HG03442 (cell line): ENCODE data around the gene UBE2J1.
A peak's percentile ranks its signal among the peaks of the same experiment; 100 is the strongest.
"Not testable (repeated sequence)": the region's sequence is repeated elsewhere in the genome, so short reads cannot be mapped to it uniquely, and the experiment has no call there.

Source experiments
- ATAC-seq: cut with Tn5 transposase; IDR thresholded peaks from one replicate; pipeline ENCODE4 v1.9.1; 2021; ENCODE audit warnings: mild to moderate bottlenecking, moderate library complexity; ENCODE audit not compliant: unreplicated experiment

Gene UBE2J1

DNA sequence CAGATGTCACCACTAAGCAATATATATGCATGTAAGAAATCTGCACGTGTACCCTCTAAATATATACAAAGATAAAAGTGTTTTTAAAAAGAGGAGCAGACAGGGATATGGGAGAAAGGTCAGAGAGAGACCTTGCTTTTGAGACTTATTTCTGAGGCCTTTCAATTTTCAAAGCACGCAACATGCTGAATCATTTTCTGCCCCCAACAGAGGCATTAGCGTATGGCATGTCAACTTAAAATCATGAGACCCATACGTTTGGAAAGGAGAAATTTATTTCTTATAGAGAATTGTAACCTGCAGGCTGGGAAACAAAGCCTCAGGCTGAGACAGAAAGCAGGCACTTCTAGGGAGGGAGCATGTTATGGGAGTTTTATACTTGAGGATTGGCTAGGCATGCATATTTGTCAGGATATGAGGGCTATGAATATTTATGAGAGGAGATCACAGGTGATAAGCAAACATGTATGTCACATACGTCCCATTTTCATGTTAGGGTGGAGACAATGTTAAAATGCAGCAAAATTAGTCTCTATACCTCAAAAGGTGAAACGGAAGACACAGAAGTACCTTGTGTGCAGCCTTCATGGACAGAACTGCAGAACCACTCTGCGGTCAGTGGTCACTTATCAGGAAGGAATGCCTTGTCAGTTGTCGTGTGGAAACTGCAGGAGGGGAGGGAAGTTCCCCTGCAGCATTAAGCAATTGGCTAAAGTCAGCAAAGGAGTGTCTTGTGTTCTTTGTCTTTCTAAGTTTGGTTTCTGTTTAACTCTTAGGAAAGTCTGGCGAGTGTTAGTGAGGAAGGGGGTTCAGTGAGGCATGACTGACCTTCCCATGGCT, 31.2 kb downstream of the UBE2J1 start:
- no peak for ATAC-seq

DNA sequence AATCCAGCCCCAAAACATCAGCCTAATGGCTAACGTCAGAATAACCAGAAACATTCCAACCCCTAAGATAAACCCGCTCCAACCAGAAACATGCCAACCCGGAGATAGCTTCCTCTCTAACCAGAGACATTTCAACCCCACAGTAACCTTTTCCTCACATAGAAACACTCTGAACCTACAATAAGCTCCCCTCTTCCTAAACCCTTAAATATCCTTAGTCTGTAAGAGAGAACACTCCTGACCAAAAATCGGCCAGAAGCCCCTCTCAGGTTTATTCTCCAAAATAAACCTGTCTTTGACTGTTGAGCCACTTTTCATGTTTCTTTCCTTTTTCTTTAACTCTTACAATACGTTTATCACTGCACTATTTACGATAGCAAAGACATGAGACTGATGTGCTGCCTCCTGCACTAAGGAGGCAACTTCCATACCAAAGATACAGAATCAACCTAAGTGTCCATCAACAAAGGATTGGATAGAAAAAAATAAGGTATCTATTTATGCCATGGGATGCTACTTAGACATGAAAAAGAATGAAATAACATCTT, 32.4 kb downstream of the UBE2J1 start:
- ATAC-seq: no peak

DNA sequence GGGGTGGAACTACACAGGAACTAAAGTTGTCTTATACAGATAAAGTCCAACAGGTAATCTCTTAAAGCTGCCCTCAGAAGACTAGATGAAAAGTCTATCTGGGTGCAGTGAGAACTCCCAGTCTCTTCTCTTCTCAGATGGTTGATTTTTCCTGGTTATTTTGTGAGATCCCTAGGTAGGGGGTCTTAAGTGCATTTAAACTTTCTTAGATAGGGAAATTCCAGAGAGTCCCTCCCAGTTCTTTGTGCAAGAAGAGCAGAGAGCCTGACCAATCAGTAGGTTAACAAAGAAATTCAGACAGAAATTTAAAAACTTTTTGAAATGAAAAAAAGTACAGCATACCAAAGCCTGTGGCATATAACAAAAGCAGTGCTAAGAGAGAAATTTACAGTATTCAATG, 35.5 kb downstream of the UBE2J1 start:
- no peak for ATAC-seq

DNA sequence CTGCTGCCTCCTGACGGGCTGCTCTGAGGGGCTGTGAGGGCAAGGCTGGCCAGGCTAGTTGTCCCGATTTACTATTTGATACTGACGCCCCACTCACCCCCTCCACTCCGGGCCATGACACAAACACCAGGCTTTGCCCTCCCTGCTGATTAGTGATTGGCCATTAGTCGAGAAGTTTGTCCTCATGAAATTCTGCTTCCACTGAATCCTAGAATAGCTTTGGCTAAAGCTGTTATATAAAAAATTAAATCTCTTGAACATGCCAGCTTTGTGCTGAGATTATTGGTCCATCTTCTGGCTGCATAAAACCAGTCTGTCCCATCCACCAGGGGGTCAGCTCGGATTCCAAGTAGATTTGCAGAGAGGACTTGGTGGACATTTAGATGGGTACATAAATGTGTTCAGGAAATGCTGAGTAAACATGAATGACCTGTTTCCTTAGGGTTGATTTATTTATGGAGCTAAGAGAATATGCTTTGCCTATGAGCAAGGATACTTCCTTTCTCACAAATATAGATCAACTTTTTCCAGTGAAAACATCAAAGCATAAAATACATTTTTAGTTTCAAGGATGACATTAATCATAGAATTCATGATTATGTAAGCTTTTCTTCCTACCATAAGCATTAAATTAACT, 37.2 kb downstream of the UBE2J1 start, which contains the start of gene GABRR2:
Gene GABRR2 (minus strand): TSS at position 51 of the 637 bp plus-strand sequence. CDS start 134 bp downstream, outside the sequence.
- ATAC-seq: no peak

DNA sequence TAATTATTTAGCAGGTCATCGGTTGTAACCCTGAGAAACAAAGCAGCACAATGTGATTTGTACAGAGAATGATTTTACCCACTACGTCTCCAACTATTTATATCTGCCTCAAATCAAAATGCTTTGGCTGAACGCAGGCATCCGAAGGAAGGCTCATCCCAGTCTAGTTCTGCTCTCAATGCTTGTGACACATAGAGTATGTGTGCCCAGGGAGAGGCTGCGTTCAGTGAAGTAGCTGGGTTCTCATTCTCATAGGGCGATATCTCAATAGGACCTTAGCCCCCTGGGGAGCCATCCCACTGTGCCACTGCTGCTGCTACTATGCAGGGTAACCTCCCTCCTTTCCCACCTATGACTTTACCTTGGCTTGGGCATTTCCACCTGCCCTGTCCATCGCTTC, 37.8 kb downstream of the UBE2J1 start:
- ATAC-seq: no peak

DNA sequence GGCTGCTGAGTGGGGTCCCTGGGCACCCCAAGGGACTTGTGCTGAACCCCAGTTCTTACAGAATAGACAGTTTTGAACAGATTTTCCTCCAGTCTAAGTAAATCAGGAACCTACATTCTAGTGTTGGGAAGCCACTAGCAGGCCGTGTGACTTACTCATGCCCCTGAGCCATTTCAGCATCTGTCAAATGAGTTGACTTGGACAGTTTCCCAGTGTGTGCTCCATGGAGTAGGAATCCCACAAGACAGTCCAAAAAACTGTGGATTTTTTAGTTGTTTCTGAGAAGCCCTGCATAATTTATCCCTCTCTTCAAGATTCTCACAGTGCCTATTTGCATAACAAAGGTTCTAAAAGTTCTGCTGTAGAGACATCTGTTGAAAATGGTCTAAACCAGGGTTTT, 39.5 kb downstream of the UBE2J1 start:
- no peak for ATAC-seq

DNA sequence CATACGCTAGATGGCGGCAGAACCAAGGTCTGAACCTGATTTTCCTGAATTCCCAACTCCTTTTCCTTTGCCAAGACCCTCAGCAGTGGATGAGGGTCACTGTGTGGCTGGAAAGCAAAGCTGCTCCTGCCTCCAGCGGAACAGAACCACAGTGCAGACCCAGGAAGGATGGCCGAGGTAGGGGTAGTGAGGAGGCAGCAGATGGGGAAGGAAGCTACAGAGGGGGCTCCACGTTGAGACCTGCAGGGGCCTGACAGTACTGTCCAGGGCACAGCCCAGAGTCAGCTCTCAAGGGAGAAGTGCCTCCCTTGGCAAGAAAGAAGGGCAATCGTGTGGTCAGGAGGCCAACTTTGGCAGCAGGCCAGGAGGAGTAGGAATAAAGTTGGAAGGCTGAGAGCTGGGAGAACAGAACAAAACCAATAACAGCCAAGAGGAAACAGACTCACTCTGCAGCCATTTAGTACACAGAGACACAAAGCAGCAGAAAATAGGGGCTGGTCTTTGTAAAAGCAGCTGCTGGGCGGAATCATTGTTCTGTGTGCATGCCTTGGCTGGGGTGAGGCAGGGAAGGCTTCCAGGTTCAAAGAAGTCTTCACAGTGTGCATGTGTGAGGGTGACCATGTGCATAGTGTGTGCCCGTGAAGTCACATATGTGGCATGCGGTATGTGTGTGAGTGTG, 40.5 kb downstream of the UBE2J1 start:
- ATAC-seq: no peak

DNA sequence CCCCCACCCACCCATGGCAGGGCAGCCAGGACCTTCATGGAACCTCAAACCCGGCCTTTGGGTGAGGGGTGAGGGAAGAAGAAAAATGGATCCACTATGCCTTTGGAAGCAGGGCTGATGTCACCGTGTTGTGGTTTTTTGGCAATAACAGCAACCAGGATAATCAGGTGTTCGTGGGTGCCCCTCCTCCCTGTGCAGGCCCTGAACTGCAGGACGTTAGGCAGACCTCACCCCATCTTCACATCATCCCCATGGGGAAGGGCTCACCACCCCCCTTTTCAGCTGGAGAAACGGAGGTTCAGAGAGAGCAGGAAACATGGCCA, 41.0 kb downstream of the UBE2J1 start:
- ATAC-seq: no peak

DNA sequence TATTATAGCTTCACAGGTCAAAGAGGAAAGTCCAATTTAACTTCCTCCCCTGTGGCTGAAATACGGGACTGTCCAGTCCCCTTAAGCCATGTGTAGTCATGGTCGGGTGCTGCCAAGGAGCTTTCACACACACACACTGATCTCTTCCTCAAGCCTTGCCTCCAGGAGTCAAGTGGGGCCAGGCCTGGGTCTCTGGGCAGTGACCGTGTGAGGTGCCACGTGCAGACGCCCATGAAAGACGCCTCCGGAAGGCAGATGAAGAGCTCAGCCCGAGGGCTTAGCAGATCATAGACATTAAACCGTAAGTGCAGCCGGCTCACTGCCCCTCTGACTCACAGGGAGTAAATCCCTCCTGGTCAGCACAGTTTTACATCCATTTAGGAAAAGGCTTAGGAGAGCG, 41.6 kb downstream of the UBE2J1 start:
- no peak for ATAC-seq

DNA sequence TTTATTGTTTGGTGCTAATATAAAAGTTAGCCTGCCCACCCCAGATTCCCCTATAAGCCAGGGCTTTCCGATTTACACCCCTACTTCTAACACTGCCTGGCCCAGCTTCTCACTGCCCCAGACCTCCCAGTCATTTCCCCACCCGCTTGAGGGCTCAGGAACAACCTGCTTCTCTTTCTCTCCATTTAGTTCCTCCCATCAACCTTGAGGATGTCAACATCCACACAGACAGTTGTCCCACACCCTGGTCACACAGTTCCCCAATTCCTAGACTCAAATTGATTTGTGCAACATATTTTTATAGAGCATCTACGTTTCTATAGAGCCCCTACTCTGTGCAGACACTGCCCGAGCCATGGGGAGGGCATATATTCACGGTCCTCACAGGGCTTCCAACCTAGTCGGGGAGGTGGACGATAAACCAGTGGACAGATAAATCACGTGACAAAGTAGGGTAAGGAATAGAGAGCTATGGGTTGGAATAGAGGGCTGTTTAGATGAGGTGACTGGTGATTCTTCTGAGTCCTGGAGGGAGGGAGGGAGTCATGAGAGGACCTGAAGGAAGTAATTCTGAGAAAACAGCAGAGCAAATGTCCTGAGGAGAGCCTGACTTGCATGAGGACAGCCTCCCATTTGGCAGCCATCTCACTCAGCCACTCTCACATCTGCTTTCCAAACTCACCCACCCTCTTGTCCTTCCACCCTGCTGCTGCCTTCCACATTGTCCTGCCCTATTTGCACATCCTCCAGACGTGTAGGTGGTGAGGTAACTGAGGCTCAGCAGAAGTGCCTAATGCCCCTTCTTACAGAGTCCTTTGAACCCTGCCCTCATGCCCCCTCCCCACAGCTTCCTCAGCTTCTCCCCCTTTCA, 43.8 kb downstream of the UBE2J1 start:
- ATAC-seq: no peak

DNA sequence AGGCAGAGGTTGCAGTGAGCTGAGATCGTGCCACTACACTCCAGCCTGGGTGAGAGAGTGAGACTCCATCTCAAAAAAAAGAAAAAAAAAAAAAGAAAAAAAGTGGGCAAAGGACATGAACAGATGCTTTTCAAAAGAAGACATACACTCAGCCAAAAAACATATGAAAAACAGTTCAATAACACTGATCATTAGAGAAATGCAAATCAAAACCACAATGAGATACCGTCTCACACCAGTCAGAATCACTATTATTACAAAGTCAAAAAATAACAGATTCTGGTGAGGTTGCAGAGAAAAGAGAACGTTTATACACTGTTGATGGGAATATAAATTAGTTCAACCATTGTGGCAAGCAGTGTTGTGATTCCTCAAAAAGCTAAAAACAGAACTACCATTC, 48.0 kb downstream of the UBE2J1 start:
- not testable (repeated sequence) for ATAC-seq

DNA sequence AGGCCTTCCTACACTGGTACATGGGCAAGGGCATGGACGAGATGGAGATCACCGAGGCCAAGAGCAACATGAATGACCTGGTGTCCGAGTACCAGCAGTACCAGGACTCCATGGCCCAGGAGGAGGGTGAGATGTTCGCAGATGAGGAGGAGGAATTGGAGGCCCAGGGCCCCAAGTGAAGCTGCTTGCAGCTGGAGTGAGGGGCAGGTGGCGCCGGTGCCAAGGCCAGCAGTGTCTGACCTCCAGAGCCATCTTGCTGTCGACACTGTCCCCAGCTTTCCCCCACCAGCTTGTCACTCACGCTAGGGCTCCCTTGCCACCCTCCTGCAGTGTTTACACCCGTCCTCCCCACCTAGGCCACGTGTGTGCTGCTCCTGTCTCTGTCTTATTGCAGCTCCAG, 49.6 kb downstream of the UBE2J1 start:
- ATAC-seq: no peak

DNA sequence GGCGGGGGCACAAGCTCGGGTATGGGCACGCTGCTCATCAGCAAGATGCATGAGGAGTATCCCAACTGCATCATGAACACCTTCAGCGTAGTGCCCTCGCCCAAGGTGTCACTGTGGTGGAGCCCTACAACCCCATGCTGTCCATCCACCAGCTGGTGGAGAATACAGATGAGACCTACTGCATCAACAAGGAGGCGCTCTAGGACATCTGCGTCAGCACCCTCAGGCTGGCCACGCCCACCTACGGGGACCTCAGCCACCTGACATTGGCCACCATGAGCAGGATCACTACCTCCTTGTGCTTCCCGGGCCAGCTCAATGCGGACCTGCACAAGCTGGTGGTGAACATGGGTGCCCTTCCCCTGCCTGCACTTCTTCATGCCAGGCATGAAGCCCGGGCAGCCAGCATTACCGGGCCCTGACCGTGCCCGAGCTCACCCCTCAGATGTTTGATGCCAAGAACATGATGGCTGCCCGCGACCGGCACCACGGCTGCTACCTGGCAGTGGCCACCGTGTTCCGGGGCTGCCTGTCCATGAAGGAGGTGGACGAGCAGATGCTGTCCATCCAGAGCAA, 50.2 kb downstream of the UBE2J1 start:
- no peak for ATAC-seq

DNA sequence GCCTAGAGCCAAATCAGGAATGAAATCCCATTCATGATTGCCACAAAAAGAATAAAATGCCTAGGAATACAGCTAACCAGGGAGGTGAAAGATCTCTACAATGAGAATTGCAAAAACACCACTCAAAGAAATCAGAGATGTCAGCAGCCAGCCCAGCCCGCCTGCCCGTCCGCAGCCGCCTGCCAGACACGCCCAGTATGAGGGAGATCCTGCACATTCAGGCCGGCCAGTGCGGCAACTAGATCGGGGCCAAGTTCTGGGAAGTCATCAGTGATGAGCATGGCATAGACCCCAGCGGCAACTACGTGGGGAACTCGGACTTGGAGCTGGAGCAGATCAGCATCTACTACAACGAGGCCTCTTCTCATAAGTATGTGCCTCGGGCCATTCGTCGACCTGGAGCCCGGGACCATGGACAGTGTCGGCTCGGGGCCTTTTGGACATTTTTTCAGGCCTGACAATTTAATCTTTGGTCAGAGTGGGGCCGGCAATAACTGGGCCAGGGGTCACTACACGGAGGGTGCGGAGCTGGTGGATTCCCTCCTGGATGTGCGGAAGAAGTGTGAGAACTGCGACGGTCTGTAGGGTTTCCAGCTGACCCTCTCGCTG, 50.8 kb downstream of the UBE2J1 start:
- ATAC-seq: no peak

DNA sequence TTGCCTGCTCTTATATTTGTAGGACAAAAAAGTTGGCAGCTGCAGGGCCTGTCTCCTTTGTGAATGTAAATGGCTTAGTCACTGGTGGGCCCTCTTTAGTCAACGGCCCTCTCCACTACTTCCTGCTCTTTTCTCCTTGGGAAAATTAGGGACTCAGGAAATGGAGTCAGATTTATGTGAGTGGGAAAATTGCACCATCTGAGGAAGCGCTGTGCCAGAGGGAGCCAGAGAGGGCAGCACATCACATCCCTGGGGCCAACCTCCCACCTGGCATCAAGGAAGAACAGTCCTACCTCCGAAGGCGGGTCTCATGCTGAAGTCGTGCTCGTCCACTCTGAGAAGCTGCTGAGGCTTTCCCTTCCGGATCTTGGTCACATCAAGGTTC, 53.1 kb downstream of the UBE2J1 start:
- ATAC-seq: no peak

DNA sequence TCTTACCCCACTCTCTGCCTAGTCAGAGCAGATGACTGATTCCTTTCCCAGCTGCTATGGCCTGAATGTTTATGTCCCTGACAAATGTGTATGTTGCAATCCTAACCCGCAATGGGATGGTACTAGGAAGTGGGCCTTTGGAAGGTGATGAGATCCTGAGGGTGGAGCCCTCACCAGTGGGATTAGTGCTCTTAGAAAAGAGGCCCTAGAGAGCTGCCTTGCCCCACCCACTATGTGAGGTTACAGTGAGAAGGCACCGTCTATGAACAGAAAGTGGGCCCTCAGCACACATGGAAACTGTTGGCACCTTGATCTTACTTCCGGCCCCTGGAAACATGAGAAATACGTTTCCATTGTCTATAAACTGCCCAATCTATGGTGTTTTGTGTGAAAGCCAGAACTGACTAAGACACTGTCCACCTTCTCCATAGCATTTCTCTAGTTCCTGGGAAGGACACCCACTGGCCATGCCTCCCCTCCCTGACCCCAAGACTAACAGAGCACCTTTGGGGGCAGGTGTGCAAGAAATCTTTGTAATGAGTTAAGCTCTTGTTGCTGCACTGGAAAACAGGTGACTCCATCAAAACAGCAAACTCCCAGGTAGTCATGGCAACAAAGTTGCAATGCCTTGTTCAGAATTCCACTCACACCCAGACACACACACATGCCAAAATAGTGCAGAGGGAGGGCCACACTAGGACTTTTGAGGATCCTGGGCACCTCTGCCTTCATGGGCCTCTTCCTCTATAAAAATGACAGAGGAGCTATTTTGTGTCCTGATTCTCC, 53.6 kb downstream of the UBE2J1 start:
- peak; percentile 73 for ATAC-seq

DNA sequence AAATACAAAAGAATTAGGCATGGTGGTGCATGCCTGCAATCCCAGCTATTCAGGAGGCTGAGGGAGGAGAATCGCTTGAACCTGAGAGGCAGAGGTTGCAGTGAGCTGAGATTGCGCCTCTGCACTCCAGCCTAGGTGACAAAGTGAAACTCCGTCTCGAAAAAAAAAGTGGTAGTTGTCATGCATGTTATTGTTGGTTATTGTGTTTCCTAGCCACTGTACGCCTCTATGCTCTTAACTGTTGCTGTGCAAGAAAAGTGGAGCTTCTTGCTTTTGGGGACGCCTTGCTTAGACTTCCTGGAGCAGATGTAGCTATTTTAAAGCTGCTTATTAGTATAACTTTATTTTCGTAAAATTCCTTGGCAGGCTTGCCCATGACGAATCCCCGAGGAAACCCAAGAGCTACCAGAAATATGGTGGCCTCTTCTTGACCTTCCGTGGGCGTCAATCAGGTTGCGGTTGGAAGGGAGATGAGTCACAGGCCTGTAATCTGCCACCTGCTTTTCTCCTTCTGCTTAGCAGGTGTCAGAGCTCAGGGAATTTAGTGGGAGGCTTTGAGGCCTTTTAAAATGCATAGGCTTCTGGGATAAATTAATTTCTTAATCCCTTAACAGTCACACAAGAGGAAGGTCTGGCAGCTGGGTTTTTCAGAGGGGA, 54.7 kb downstream of the UBE2J1 start:
- ATAC-seq: peak; percentile 84

DNA sequence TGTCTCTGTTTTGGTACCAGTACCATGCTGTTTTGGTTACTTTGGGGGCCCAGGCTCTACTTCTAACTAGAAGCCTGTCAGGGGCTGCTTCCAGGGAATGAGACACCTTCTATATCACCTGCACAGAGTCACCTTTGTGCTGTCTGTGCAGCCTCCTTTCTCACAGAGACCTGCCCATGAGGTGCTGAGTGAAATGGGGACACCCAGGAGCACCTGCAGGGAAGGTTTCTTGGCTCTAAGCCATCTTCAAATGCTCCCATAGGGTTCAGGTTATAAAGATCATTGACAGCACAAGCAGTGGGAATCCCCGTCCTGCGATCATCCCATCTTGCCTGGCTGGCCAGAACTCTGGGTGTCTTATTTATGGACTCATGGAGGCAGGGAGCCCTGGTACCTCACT, 56.5 kb downstream of the UBE2J1 start:
- no peak for ATAC-seq

DNA sequence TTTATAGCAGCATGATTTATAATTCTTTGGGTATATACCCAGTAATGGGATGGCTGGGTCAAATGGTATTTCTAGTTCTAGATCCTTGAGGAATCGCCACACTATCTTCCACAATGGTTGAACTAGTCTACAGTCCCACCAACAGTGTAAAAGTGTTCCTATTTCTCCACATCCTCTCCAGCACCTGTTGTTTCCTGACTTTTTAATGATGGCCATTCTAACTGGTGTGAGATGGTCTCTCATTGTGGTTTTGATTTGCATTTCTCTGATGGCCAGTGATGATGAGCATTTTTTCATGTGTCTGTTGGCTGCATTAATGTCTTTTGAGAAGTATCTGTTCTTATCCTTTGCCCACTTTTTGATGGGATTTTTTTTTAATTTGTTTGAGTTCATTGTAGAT, 57.4 kb downstream of the UBE2J1 start:
- ATAC-seq: not testable (repeated sequence)
